NCI-H2227 (cell line): ENCODE results near the gene KLF16.
A peak's percentile ranks its signal among the peaks of the same experiment; 100 is the strongest.

Experiments used
- DNase-seq: peaks from one replicate; lab custom pipeline; 2025; ENCODE audit not compliant: unreplicated experiment; lab: John Stamatoyannopoulos, UW

Gene KLF16

GRCh38 chr19:1845125-1845515 is 18.3 kb downstream of the KLF16 start:
- DNase-seq, result no peak

- DNase-seq, result no peak
These were observed 18.8 kb downstream of the KLF16 start for GRCh38 chr19:1844513-1845124.

GRCh38 chr19:1843646-1844394 is 19.6 kb downstream of the KLF16 start:
- DNase-seq, result no peak

GRCh38 chr19:1843116-1843515 is 20.3 kb downstream of the KLF16 start:
- DNase-seq, result no peak

GRCh38 chr19:1841209-1841924 is 22.0 kb downstream of the KLF16 start:
- DNase-seq, result no peak

GRCh38 chr19:1840541-1841115 is 22.8 kb downstream of the KLF16 start:
- DNase-seq, result no peak

- no peak for DNase-seq
These were observed 23.5 kb downstream of the KLF16 start for GRCh38 chr19:1839658-1840540.

GRCh38 chr19:1837625-1838105 is 25.7 kb downstream of the KLF16 start:
- DNase-seq, result peak; percentile 49

GRCh38 chr19:1837222-1837565 is 26.2 kb downstream of the KLF16 start:
- no peak for DNase-seq

GRCh38 chr19:1836458-1837221 is 26.7 kb downstream of the KLF16 start:
- no peak for DNase-seq

- DNase-seq, result no peak
These were observed 29.8 kb downstream of the KLF16 start for GRCh38 chr19:1833540-1833939.

- no peak for DNase-seq
These were observed 31.2 kb downstream of the KLF16 start for GRCh38 chr19:1832046-1832663.

GRCh38 chr19:1830978-1831377 is 32.4 kb downstream of the KLF16 start:
- DNase-seq, result no peak

- DNase-seq, result no peak
These were observed 32.8 kb downstream of the KLF16 start for GRCh38 chr19:1830568-1830967.

- no peak for DNase-seq
These were observed 33.4 kb downstream of the KLF16 start for GRCh38 chr19:1829958-1830357.

GRCh38 chr19:1828279-1829238 is 34.8 kb downstream of the KLF16 start:
- DNase-seq, result no peak

GRCh38 chr19:1827566-1828278 is 35.7 kb downstream of the KLF16 start:
- no peak for DNase-seq
